AG04450 (cell line): Measurements from ENCODE around the gene EHD2. TPM values are rescaled to one million over a fixed set of nuclear protein-coding genes. Genes with fewer than 3 reads are reported as not detected.
"Not testable (repeated sequence)": the region's sequence is repeated elsewhere in the genome, so short reads cannot be mapped to it uniquely, and the experiment has no call there.

Experiments
- CTCF ChIA-PET: fragments of 300-600, 350-600 bp; formaldehyde crosslinking; extraction: SDS; loops from one replicate; lab custom pipeline; 2022; ENCODE audit warnings: antibody characterized with exemption, inconsistent platforms; lab: Charles Lee
- POLR2A ChIA-PET: fragments of 350-600 bp; formaldehyde crosslinking; extraction: SDS; loops from one replicate; lab custom pipeline; 2021; ENCODE audit warnings: antibody characterized with exemption, inconsistent platforms; lab: Yijun Ruan, JAX
- DNase-seq: peaks from one replicate; pipeline ENCODE4 v3.0.0-alpha.2; 2011; ENCODE audit warnings: low read depth, low spot score
- H3K27ac ChIP-seq: one replicate; pipeline ENCODE4 v1.5.1; 2012; ENCODE audit warnings: low read depth, low read length, control low read depth
- H3K27me3 ChIP-seq: one replicate; pipeline ENCODE4 v1.6.0; 2012; ENCODE audit warnings: low read length; ENCODE audit not compliant: control insufficient read depth, insufficient read depth
- H3K4me3 ChIP-seq: 2 replicates; pipeline ENCODE4 v1.5.1; 2011; ENCODE audit warnings: mild to moderate bottlenecking, low read depth, low read length, control low read depth
- H3K9me3 ChIP-seq: 2 replicates; pipeline ENCODE4 v1.5.1; 2012; ENCODE audit warnings: low read length; ENCODE audit not compliant: control insufficient read depth, insufficient read depth
- CTCF ChIP-seq: IDR thresholded peaks from 2 replicates; pipeline ENCODE4 v1.5.1; 2011; ENCODE audit warnings: low read depth, low read length, control low read depth, inconsistent platforms
- polyA plus RNA-seq: library from polyadenylated mRNA; depleted of rRNA; stranded (reverse); fragments of >200 nt; gene quantifications from 2 replicates; pipeline ENCODE4 v1.2.3, GENCODE V29; 2011

EHD2 gene
- polyA plus RNA-seq, 1 experiment, result 84.0 TPM

DNA sequence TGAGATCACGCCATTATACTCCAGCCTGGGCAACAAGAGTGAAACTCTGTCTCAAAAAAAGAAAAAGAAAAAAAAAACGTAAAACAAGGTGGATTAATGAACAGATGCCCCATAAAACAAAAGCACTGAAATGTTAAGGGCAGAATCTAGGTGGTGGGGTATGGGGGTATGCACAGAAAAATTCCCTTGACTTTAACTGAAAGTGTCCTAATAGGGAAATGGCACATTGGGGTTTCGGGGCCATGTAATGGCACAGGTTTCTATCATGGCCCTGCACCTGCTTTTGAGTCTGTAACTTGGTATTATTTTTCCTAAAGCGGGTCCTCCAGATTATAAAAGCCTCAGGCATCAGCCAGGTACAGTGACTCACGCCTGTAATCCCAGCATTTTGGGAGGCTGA lies 48.3 kb downstream of the EHD2 start:
- CTCF ChIA-PET, result interaction anchor here (1.7 kb wide), 1 partner anchor 49 kb away, joined by 5 read pairs; no protein-coding TSS in a partner anchor
- no peak for DNase-seq
- no peak for TF ChIP-seq CTCF
- Histone ChIP-seq H3K27me3 (peaks cover 4% of the 10 kb centered on the region), H3K27ac (no peak overlapping the region), H3K4me3 (no peak overlapping the region), H3K9me3 (no peaks in the 10 kb centered on the region; the same call in 1 of the 2 replicates)
- POLR2A ChIA-PET, result no interaction called here

GRCh38 chr19:47762151-47762550 lies 48.9 kb downstream of the EHD2 start:
- no peak for DNase-seq
- H3K27ac ChIP-seq, result no peak overlapping the region
- POLR2A ChIA-PET, result no interaction called here
- H3K4me3 ChIP-seq, result no peak overlapping the region
- H3K27me3 ChIP-seq, result peaks cover 4% of the 10 kb centered on the region
- CTCF ChIA-PET, result interaction anchor here (1.7 kb wide), 1 partner anchor 50 kb away, joined by 5 read pairs; no protein-coding TSS in a partner anchor
- no peak for TF ChIP-seq CTCF
- no peaks in the 10 kb centered on the region for H3K9me3 ChIP-seq

- ChIA-PET CTCF (interaction anchor here (1.7 kb wide), 2 partner anchors 50 kb away, joined by 3 to 5 read pairs; no protein-coding TSS in a partner anchor), POLR2A (interaction anchor here (0.7 kb wide), 1 partner anchor 76 kb away, joined by 7 read pairs; no protein-coding TSS in a partner anchor)
- no peak overlapping the region for H3K4me3 ChIP-seq
- DNase-seq, result no peak
- H3K27me3 ChIP-seq, result peaks cover 4% of the 10 kb centered on the region
- no peaks in the 10 kb centered on the region for H3K9me3 ChIP-seq
- no peak overlapping the region for H3K27ac ChIP-seq
- TF ChIP-seq CTCF, result no peak
Measured at GRCh38 chr19:47762615-47763308, 49.5 kb downstream of the EHD2 start.

DNA sequence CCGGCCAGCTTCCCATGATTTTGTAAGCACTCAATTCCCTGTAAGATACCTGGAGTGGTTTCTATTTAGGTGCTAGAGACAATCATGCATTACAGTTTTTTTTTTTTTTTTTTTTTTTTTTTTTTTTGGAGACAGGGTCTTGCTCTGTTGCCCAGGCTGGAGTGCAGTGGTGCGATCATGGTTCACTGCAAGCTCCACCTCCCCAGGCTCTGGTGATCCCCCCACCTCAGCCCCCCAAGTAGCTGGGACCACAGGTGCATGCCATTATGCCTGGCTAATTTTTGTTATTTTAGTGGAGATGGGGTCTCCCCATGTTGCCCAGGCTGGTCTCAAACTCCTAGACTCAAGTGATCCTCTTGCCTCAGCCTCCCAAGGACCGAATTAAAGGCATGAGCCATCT lies 51.5 kb downstream of the EHD2 start:
- not testable (repeated sequence) for H3K27me3 ChIP-seq, DNase-seq, H3K27ac ChIP-seq, H3K4me3 ChIP-seq, H3K9me3 ChIP-seq
- ChIA-PET CTCF (interaction anchor here (0.6 to 2.5 kb wide), 11 partner anchors 9 to 768 kb away, joined by 3 to 17 read pairs (median 4); no protein-coding TSS in a partner anchor), POLR2A (interaction anchor here (0.7 kb wide), 2 partner anchors 27 to 61 kb away, joined by 4 to 10 read pairs; no protein-coding TSS in a partner anchor)

- peaks cover 4% of the 10 kb centered on the region for H3K27me3 ChIP-seq
- H3K9me3 ChIP-seq, result no peaks in the 10 kb centered on the region
- ChIA-PET POLR2A (interaction anchor here (0.7 to 1.2 kb wide), 2 partner anchors 13 to 60 kb away, joined by 3 to 10 read pairs; no protein-coding TSS in a partner anchor), CTCF (interaction anchor here (0.5 to 2.5 kb wide), 14 partner anchors 10 to 149 kb away, joined by 3 to 17 read pairs (median 4); no protein-coding TSS in a partner anchor)
- no peak for DNase-seq
- TF ChIP-seq CTCF, result peak; percentile 80
- no peak overlapping the region for H3K27ac ChIP-seq
- H3K4me3 ChIP-seq, result no peak overlapping the region
Measured at GRCh38 chr19:47765523-47766358, 52.5 kb downstream of the EHD2 start.
